GM18861 (cell line): Measurements from ENCODE around the gene SUPT20H.

Experiments used
- ATAC-seq: cut with Tn5 transposase; IDR thresholded peaks from one replicate; pipeline ENCODE4 v1.9.1; 2021; ENCODE audit not compliant: unreplicated experiment

Gene SUPT20H

DNA sequence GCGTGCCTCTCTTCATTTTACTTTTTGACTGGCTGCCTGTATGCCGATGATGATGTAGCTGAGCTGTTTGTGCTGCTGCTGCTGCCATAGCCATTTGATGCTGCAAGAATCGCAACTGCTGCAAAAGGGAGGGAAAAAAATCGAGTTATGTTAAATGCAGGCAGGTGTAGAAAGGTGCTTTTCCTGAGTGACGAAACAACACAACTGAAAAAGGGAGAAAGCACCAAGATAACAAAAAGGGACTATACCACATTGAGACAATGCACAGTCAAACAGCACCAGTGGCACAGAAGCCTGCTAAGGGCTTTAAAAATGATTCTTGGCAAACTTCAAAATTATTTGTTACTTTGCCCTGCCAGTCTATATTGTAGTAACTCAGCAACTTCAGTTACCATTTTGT is 49.8 kb downstream of the SUPT20H start:
- no peak for ATAC-seq

DNA sequence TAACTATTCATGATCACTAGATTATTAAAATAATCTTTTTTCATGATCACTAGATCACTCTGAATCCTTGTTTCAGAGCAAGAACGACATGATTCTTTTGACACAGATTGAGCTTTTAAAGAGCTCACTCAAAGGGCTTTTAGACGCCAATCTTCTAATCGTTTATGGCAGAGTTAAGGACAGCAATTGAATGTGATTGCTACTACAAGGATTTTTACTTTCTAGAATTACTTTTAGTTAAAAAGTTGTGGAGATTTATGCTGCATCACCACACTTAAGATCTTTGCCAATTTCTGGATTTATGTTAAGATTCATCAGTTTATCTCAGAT is 57.6 kb downstream of the SUPT20H start:
- no peak for ATAC-seq

DNA sequence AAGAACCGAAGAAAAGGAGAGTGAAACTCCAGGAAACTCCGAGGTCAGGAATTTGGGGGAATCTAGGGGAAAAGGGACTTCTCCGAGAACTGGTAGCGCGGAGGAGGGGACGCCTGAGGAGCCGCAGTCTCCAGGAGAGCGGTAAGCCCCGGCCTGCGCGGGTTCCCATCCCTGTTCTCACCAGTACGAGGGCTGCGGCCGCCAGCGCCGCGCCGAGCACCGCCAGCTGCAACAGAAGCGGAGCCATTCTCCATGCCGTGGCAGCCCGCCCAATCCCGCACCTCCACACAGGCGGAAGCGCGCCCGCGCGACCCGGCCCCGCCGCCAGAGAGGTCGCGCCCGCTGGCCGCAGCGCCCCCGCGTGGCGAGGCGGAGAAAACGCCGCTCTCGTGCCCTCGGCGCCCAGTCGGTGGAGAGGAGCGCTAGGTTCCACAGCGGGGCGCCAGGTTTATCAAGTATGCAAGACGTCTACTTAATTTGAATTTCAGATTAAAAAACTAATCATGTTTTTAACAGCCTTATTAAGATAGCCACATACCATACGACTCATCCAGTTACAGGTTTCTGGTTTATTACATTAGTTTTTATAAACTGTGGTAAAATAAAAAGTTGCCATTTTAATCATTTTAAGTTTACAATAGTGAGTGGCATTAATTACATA is 60.3 kb downstream of the SUPT20H start, which contains the start of gene ALG5:
Gene ALG5 (minus strand): TSS at position 287 of the 661 bp plus-strand sequence. CDS start 40 bp downstream, at position 247.
- peak; percentile 62 for ATAC-seq

DNA sequence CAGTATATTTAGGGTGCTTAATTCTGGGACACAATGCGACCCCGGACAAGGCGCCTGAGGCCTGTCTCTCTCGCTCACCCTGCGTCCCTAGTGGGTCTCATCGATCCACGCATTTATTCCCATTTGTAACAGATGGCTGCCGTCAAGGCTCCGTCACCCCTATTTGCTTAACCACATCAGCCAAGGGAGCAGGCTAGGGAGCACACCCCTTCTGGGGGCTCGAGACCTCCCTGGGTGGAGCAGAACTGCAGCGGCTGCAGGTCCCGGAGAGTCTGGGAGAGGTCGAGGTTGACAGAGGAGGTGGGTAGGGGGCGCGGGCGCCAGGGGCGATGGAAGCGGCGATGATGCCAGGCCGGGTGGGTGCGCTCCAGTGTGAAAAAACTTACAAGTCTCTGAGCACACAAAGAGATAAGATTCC is 60.9 kb downstream of the SUPT20H start:
- no peak for ATAC-seq

GRCh38 chr13:36997716-36998427 is 61.6 kb downstream of the SUPT20H start:
- ATAC-seq: no peak

DNA sequence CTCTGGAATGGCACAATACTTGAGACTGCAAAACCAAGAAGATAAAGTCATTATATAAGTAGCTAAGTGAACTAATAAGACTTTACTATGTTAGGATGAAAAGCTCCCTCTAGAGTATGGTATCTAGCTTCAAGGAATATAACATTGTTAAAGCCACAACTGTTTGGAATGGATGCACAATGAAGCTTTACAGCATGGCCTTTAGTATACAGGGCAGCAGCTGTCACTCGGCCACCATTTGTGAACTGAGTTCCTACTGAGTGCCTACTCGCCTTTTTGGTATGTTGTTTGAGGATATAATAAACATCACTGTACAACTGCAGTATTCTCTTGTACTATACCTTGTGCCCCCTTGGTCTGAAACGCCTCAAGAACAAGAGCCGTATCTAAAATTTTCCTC is 67.1 kb downstream of the SUPT20H start:
- no peak for ATAC-seq

GRCh38 chr13:36986462-36987240 is 72.8 kb downstream of the SUPT20H start:
- ATAC-seq: no peak

DNA sequence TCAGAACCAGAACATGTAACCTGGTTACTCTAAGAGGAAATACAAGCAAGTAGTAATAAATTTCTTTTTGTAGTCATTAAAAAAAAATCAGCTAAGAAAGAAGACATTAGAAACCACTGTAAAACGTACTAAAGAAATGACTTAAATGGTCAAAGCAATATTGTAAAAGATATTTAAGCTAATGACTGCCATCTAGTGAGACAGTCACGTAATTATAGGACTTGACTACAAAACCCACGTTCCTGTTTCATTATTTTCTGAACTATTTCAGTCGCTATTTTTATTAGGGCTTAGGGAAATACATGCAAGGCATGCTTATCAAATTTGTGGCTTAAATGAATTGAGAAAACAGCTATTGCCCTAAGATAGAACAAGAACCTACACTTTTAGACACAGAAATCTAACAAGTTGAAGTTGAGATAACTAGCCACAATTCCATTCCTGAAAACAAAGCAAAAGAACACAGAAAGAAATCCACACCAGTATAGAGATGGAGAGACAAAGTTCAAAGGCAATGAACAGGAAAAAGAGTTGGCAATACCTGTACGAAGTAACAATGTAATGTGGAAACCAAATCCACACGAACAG is 78.2 kb downstream of the SUPT20H start:
- peak; percentile 70 for ATAC-seq

GRCh38 chr13:36979361-36980050 is 80.0 kb downstream of the SUPT20H start:
- ATAC-seq: no peak

DNA sequence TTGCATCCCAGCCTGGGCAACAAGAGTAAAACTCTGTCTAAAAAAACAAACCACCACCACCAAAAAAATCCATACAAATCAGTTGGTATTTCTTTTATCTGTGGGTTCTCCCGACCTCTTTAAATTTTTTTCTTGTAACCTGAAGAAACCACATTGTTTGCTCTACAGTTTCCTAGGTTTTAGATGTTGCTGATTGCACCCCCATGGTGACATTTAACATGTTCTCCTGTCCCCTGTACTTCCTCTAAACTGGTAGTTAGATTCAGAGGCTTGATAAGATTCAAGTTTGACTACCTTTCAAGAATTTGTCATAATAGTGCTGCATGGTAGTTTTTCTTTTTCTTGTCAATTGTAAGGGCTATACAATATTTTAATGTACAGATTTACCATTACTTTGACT is 84.3 kb downstream of the SUPT20H start:
- no peak for ATAC-seq

GRCh38 chr13:36973621-36974295 is 85.7 kb downstream of the SUPT20H start:
- ATAC-seq: peak; percentile 83

- ATAC-seq: no peak
Observed at GRCh38 chr13:36973009-36973408, 86.5 kb downstream of the SUPT20H start.

- ATAC-seq: no peak
Observed at GRCh38 chr13:36966404-36966803, 93.1 kb downstream of the SUPT20H start.

DNA sequence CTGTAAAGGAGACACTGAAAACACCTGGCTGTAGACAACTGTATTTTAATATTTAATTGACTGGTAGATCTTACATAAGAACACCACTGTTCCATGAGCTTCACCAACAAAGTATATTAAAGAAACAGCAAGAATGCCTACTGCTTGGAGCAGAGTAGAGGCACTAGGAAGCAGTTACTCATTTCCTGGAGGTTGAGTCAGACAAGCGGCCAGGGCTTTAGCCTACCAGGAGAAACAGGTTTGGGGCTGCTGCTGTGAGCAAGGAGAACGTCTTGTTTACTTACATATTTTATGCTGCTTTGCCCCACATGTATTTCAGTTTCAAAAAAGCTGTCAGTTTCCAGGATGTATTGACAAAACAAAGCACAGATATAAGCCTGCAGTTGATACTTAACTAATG is 93.7 kb downstream of the SUPT20H start:
- ATAC-seq: no peak

- no peak for ATAC-seq
Observed at GRCh38 chr13:36959456-36960116, 99.9 kb downstream of the SUPT20H start.
